ENCODE data around the gene ERFL. TPM values are rescaled to one million over a fixed set of nuclear protein-coding genes. Genes with fewer than 3 reads are reported as not detected.

The ERFL gene
- total RNA-seq, 1 donor from 2014 or later, result not detected

GRCh38 chr19:41936416-41936850 is 8.2 kb upstream of the ERFL start:
- Histone ChIP-seq H3K4me3 (no peak overlapping the region), H3K4me1 (peaks cover 5 to 13% of the 10 kb centered on the region in 2 donors), H3K9me3 (no peaks in the 10 kb centered on the region), H3K27ac (no peak overlapping the region), H3K27me3 (peaks cover 37% of the 10 kb centered on the region), H3K36me3 (no peaks in the 10 kb centered on the region)
- no peak for TF ChIP-seq CTCF (IDR thresholded peaks at IDR 0.05)
- intact Hi-C loops (cut with DNase I), result no loop called here
- DNase-seq (ENCODE audit: low spot score in 2 of 2), result no peak

- no peak for TF ChIP-seq CTCF (IDR thresholded peaks at IDR 0.05)
- intact Hi-C loops (cut with DNase I), result no loop called here
These were observed 7.6 kb upstream of the ERFL start for GRCh38 chr19:41935760-41936415.

GRCh38 chr19:41934849-41935374 is 6.7 kb upstream of the ERFL start:
- no peaks in the 10 kb centered on the region for H3K36me3 ChIP-seq
- no peak overlapping the region for H3K27ac ChIP-seq
- intact Hi-C loops (cut with DNase I), result no loop called here
- H3K4me3 ChIP-seq, result no peak overlapping the region
- H3K9me3 ChIP-seq, result no peaks in the 10 kb centered on the region
- H3K4me1 ChIP-seq, result peaks cover 0 to 1% of the 10 kb centered on the region in 2 donors
- no peak for DNase-seq (ENCODE audit: low spot score in 2 of 2)
- peaks cover 27% of the 10 kb centered on the region for H3K27me3 ChIP-seq
- TF ChIP-seq CTCF (IDR thresholded peaks at IDR 0.05), result peak; percentile 51 to 72 (median 68)

More at GRCh38 chr19:41935760-41936415, 7.6 kb upstream of the ERFL start:
- Histone ChIP-seq H3K9me3 (no peaks in the 10 kb centered on the region), H3K4me1 (peaks cover 2 to 9% of the 10 kb centered on the region in 2 donors), H3K4me3 (no peak overlapping the region), H3K27ac (no peak overlapping the region), H3K27me3 (peaks cover 33% of the 10 kb centered on the region), H3K36me3 (no peaks in the 10 kb centered on the region)
- DNase-seq (ENCODE audit: low spot score in 2 of 2), result no peak

- Histone ChIP-seq H3K4me1 (no peaks in the 10 kb centered on the region), H3K36me3 (no peaks in the 10 kb centered on the region), H3K4me3 (no peak overlapping the region), H3K9me3 (no peaks in the 10 kb centered on the region), H3K27ac (no peak overlapping the region), H3K27me3 (peaks cover 34% of the 10 kb centered on the region)
- no peak for TF ChIP-seq CTCF (IDR thresholded peaks at IDR 0.05)
- intact Hi-C loops (cut with DNase I), result no loop called here
- no peak for DNase-seq (ENCODE audit: low spot score in 2 of 2)
These were observed 5.6 kb upstream of the ERFL start for GRCh38 chr19:41933693-41934426.

GRCh38 chr19:41932720-41933332 is 4.6 kb upstream of the ERFL start:
- Histone ChIP-seq H3K27ac (no peak overlapping the region), H3K36me3 (no peaks in the 10 kb centered on the region), H3K4me3 (no peak overlapping the region), H3K9me3 (no peaks in the 10 kb centered on the region), H3K4me1 (peaks cover 0 to 9% of the 10 kb centered on the region in 2 donors), H3K27me3 (peaks cover 42% of the 10 kb centered on the region)
- no peak for DNase-seq (ENCODE audit: low spot score in 2 of 2)
- intact Hi-C loops (cut with DNase I), result no loop called here
- no peak for TF ChIP-seq CTCF (IDR thresholded peaks at IDR 0.05)

All from ascending aorta (tissue), 2 donors.